GM19035 (cell line): Measurements from ENCODE around the gene SPRY4.
"Not testable (repeated sequence)": the region's sequence is repeated elsewhere in the genome, so short reads cannot be mapped to it uniquely, and the experiment has no call there.

Experiments used
- ATAC-seq: cut with Tn5 transposase; IDR thresholded peaks from one replicate; pipeline ENCODE4 v1.9.1; 2021; ENCODE audit not compliant: unreplicated experiment

SPRY4 gene

GRCh38 chr5:142324871-142325724 is at the start of gene SPRY4:
TSS of gene SPRY4 (minus strand) at chr5:142325021. CDS start at chr5:142315108, 9,913 bp downstream.
- peak; percentile 85 for ATAC-seq

DNA sequence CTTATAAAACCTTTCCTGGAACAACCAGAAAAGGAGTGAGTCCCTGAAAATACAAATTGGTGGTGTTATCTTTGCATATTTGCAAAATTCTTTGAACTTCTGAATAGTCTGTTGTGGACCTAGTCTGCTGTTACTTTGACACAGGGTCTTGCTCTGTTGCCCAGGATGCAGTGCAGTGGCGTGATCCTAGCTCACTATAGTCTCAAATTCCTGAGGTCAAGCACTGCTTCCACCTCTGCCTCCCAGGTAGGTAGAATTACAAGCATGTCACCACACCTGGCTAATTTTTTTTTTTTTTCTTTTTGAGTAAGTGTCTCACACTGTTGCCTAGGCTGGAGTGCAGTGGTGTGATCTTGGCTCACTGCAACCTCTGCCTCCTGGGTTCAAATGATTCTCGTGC is 43.7 kb upstream of the SPRY4 start:
- no peak for ATAC-seq

- peak; percentile 38 for ATAC-seq
Measured at GRCh38 chr5:142366007-142366406, 41.2 kb upstream of the SPRY4 start.

GRCh38 chr5:142364251-142365145 is 39.7 kb upstream of the SPRY4 start:
- peak; percentile 74 for ATAC-seq

DNA sequence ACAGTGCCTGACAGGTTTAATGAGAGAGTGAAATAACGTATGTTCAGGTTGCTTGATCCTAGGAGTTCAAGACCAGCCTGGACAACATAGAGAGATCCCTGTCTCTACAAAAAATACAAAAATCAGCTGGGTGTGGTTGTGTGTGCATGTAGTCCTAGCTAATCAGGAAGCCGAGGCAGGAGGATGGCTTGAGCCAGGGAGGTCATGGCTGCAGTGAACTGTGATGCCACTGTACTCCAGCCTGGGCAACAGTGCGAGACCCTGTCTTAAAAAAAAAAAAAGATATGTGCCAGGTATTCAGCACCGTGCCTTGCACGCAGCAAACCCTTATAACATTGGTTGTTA is 38.8 kb upstream of the SPRY4 start:
- ATAC-seq: no peak

DNA sequence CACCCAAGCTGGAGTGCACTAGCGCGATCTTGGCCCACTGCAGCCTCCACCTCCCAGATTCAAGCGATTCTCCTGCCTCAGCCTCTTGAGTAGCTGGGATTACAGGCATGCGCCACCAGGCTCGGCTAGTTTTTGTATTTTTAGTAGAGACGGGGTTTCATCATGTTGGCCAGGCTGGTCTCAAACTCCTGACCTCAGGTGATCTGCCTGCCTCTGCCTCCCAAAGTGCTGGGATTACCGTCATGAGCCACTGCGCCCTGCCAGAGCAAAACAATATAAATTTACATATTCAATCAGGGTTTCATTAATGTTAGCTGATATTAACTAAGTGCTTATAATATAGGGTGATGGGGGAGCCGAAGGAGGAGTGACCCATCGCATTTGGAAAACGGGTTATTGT is 37.4 kb upstream of the SPRY4 start:
- not testable (repeated sequence) for ATAC-seq

DNA sequence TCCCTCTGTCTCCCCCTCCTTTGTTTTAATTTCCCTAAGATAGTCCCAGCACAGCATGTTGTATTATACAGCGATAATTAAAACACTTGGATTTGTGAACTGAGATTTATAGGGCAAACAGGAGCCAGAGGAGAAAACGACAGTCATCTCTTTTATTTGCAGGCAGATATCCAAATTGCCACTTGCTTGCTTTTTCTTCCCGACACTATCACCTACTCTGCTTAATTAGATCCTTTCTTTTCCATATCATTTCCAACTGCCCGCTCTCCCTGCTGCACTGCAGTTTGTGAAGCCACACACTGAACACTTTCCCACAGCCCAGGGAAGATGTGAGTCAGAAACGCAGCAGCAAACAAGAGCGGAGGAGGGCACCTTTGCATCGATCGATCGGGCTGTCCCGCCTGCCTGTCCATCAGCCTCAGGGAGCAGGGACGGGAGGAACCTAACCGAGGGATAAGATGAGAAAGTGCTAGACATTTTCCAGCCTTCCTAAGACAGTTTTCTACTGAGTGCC is 35.8 kb upstream of the SPRY4 start:
- ATAC-seq: no peak

GRCh38 chr5:142360051-142360498 is 35.3 kb upstream of the SPRY4 start:
- no peak for ATAC-seq

DNA sequence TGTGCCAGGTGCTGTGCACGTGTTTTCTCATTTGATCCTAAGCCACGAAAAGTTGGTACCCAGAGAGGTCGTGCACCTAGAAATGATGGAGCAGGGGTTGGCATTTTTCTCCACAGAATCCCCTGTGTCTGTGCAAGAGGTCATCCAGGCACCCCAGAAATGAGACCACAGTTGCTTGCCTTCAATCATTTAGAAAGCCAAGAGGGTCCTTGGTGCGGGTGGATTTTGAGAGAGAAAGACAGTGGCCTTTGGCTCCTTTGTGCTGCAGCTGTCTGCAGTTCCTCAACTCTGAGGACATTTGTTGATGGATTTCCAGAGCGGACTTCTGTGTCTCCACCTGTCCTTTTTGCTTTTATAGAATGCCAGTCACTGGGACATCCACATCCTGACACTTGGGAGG is 33.8 kb upstream of the SPRY4 start:
- no peak for ATAC-seq

- no peak for ATAC-seq
Measured at GRCh38 chr5:142358121-142358520, 33.3 kb upstream of the SPRY4 start.

DNA sequence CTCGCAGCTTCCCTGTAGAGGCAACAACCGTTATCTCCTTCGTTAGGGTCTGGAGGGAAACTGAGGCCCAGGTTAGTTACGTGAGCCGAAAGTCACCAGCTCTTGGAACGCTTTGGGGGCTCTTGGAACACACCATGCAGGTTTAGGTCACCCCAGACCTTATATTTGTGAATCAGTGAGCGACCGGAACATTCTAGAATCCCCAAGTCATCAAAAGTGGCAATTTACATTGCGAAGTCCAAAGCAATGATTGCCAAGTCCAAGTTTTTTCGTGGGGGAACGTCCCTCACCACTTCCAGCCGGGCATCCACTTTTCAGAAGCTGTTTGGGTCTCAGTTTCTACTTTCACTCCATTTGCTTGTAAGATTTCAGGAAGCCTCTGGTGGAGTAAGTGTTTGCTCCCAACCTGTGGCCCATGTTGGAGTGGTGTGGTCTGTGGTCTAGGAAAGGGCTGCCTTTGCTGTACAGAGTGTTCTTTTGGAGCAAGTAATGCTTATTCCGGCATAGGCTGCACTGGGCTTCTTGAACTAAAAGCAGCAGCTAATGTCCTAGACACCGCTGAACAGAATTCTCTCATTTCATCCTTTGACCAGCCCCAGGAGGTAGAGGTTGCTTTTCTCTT is 32.8 kb upstream of the SPRY4 start:
- no peak for ATAC-seq

DNA sequence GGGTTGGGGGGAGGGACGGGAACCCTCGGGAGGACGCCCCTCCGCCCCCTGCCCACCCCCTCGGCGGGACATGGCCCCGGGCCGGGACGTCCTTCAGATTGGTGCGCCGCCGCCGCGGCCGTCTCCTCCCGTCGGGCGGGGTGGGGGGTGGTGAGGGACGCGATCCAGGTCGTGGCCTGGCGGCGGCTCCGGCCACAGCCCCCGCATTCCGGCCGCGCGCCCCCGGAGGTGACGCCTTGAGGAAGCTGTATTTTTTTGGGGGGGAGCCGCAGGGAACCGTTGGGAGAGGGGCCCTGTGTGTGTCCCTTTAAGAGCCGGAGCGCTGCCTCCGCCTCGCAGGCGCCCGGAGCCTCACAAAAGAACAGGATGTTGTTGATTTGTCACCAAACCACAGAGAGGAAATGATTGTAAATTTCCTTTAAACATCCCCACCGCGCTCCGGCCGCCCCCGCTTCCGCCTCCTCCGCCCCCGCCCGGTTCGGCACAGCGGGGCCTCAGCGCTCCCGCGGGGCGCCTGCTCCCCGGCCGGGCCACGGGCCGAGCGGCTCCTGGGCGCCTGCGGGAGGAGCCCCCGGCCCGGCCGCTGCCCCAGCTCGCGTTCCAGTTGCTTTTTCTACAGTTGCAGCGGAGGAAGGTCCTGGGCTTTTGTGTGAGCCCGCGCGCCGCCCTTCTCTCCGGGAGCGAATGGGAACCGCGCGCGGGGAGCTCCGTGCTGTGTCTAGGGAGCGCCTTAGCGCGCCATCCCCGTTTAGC is 32.1 kb upstream of the SPRY4 start:
- peak; percentile 96 for ATAC-seq

GRCh38 chr5:142356349-142356715 is 31.5 kb upstream of the SPRY4 start:
- no peak for ATAC-seq

DNA sequence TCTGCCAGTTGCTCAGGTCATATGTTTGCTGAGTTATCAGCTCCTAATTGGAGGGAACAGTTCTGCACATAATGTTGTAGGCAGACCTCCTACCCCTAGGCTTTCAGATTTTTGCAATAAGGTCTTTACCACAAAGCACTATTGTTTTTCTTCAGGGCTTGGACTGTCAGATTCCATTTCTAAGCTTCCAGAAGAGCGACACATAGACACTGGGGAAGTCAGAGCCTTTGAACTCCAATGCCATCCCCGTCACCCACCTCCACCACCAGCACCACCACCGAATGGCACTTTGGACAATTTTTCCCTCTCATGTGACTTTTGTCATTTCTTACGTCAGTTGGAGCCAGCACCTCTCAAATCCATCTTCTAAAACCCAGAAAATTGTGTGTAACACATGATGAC is 28.3 kb upstream of the SPRY4 start:
- no peak for ATAC-seq

DNA sequence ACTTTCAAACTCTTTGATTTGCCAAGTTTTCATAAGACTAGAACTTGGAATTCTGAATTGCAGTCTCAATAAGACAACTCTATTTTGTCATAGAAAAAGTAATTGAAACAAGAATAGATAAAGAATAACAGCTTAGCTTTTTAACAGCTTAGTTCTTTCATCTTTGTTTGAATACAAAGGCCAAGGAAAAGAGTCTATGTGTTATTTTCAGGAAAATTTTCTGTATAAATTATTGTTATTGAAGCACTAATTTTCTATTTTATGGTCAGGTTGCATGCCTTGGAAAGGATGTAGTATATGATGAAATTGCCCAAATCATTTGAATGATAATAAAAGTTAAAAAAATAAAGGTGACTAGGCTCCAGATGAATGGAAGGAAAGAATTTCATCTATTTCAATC is 25.2 kb upstream of the SPRY4 start:
- no peak for ATAC-seq

DNA sequence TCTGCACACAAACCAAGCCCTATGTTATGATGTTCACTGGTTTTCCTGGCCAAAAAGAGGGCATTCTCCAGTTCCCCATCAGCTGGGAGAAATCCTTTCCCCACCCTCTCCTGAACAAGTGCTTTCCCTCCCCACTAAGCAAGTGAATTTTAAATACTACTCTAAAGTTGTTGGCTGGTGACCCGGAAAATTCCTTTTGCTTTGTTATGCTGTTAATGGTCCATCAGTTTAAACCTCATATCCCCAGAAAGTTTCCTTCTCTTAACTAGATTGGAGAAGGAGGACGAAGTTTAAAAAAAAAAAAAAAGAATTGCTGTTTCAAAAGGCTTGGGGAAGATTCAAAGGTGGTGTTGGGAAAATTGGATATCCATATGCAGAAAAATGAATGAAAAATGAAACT is 21.9 kb upstream of the SPRY4 start:
- ATAC-seq: no peak

DNA sequence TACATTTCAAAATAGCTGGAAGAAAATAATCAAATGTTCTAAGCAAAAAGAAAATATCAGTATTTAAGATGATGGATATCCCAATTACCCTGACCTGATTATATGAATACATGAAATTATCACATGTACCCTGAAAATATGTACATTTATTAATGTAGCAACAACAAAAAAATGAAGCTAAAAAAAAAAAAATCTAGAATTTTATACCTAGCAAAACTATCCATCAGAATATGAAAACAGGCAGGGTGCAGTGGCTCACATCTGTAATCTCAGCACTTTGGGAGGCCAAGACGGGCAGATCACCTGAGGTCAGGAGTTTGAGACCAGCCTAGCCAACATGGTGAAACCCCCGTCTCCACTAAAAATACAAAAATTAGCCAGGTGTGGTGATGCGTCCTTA is 20.1 kb upstream of the SPRY4 start:
- ATAC-seq: not testable (repeated sequence)

DNA sequence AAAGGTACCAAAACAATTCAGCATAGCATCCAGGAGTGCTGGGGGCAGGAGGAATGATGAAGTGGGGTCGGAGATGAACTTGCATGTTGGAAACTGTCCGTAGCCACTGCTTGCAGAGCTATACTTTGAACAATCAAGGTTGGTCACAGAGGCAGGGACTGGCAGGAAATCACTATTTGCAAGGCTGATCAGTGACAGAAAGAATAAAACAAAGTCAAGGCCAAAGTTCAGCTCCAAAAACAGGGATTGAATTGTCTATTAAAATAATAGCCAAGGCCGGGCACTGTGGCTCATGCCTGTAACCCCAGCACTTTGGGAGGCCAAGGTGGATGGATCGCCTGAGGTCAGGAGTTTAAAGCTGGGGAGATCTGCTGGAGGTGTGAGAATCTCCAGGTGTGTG is 18.7 kb upstream of the SPRY4 start:
- ATAC-seq: no peak

- ATAC-seq: no peak
Measured at GRCh38 chr5:142342128-142342981, 17.5 kb upstream of the SPRY4 start.

- ATAC-seq: no peak
Measured at GRCh38 chr5:142339781-142340180, 15.0 kb upstream of the SPRY4 start.
